Ishikawa (cell line): ENCODE measurements around the gene OR9A2.
A peak's percentile ranks its signal among the peaks of the same experiment; 100 is the strongest.

ENCODE experiments used
- CEBPB ChIP-seq: IDR thresholded peaks from 2 replicates; pipeline ENCODE4 v1.6.1; 2012
- CREB1 ChIP-seq: IDR thresholded peaks from 2 replicates; pipeline ENCODE4 v1.6.1; 2012; ENCODE audit warnings: low read depth
- EGR1 ChIP-seq: IDR thresholded peaks from 2 replicates; pipeline ENCODE4 v1.6.1; 2012
- EP300 ChIP-seq: IDR thresholded peaks from 2 replicates; pipeline ENCODE4 v1.6.1; 2012; ENCODE audit warnings: borderline replicate concordance
- FOXM1 ChIP-seq: IDR thresholded peaks from 2 replicates; pipeline ENCODE4 v1.6.1; 2012; ENCODE audit warnings: low read depth, borderline replicate concordance
- NFIC ChIP-seq: IDR thresholded peaks from 2 replicates; pipeline ENCODE4 v1.6.1; 2012
- RAD21 ChIP-seq: IDR thresholded peaks from 2 replicates; pipeline ENCODE4 v1.6.1; 2012; ENCODE audit warnings: low read depth
- TAF1 ChIP-seq: IDR thresholded peaks from 2 replicates; pipeline ENCODE4 v1.6.1; 2012; ENCODE audit warnings: low read depth, mild to moderate bottlenecking
- TCF12 ChIP-seq: IDR thresholded peaks from 2 replicates; pipeline ENCODE4 v1.6.1; 2012; ENCODE audit warnings: low read depth
- TEAD4 ChIP-seq: IDR thresholded peaks from 2 replicates; pipeline ENCODE4 v1.6.1; 2012
- USF1 ChIP-seq: IDR thresholded peaks from 2 replicates; pipeline ENCODE4 v1.6.1; 2012
- YY1 ChIP-seq: IDR thresholded peaks from 2 replicates; pipeline ENCODE4 v1.6.1; 2012; ENCODE audit warnings: low read depth
- ZBTB7A ChIP-seq: IDR thresholded peaks from 2 replicates; pipeline ENCODE4 v1.6.1; 2012; ENCODE audit warnings: low read depth
- TF ChIP-seq, protein P1 (sequence below): IDR thresholded peaks from 2 replicates; pipeline ENCODE4 v1.6.1; 2012
- TF ChIP-seq, protein P2 (sequence below): IDR thresholded peaks from 2 replicates; pipeline ENCODE4 v1.6.1; 2012; ENCODE audit warnings: low read depth, mild to moderate bottlenecking

The OR9A2 gene

DNA sequence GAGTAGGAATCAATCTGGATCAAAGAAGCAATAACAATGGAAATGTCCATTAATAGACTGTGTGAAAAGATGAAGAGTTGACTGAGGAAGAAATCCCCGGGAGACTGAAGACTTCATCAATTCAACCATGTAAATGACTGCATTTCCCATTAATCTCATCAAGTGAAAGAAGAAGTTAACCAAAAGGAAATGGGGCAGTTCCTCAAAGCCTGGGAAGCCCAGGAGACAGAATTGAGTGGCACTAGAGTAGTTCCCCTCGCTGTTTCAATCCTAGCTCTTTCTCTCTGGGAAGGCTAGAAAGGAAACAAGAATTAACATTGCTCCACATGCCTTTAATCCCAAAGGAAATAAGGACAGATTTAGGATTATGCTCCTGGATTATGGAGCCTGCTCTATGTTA, 20.4 kb upstream of the OR9A2 start:
- TF ChIP-seq NFIC (no peak), CEBPB (no peak), TAF1 (no peak), RAD21 (no peak), YY1 (no peak), EP300 (no peak), FOXM1 (no peak), USF1 (no peak), TCF12 (no peak), CREB1 (no peak), TEAD4 (no peak), ZBTB7A (no peak), EGR1 (no peak)
- TF ChIP-seq, protein P1, sequence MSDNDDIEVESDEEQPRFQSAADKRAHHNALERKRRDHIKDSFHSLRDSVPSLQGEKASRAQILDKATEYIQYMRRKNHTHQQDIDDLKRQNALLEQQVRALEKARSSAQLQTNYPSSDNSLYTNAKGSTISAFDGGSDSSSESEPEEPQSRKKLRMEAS, result no peak
- TF ChIP-seq, protein P2, sequence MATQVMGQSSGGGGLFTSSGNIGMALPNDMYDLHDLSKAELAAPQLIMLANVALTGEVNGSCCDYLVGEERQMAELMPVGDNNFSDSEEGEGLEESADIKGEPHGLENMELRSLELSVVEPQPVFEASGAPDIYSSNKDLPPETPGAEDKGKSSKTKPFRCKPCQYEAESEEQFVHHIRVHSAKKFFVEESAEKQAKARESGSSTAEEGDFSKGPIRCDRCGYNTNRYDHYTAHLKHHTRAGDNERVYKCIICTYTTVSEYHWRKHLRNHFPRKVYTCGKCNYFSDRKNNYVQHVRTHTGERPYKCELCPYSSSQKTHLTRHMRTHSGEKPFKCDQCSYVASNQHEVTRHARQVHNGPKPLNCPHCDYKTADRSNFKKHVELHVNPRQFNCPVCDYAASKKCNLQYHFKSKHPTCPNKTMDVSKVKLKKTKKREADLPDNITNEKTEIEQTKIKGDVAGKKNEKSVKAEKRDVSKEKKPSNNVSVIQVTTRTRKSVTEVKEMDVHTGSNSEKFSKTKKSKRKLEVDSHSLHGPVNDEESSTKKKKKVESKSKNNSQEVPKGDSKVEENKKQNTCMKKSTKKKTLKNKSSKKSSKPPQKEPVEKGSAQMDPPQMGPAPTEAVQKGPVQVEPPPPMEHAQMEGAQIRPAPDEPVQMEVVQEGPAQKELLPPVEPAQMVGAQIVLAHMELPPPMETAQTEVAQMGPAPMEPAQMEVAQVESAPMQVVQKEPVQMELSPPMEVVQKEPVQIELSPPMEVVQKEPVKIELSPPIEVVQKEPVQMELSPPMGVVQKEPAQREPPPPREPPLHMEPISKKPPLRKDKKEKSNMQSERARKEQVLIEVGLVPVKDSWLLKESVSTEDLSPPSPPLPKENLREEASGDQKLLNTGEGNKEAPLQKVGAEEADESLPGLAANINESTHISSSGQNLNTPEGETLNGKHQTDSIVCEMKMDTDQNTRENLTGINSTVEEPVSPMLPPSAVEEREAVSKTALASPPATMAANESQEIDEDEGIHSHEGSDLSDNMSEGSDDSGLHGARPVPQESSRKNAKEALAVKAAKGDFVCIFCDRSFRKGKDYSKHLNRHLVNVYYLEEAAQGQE, result no peak

DNA sequence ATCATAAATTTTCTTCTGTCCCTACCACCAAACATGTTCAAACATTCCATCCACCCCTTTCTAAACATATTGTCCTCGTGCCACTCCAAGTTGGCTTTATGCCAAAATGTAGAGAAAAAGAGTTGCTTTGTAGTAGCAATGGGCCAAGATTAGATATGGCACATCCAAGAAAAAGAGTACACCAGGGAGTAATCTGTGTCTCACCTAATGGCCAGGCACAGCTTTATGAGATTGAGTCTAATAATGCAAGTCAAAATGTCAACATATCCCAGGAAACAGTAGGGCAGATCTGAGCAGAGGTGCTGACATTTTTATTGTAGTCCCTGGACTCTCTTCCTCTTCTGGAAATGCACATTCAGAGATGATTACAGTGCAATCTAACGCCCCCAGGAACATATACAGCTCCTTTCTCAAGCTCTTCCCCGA, 19.5 kb upstream of the OR9A2 start:
- peak; percentile 38; the same call in 1 of the 2 replicates for TF ChIP-seq NFIC
- TF ChIP-seq CEBPB, result no peak
- TF ChIP-seq TEAD4, result no peak
- no peak for TF ChIP-seq YY1

- TF ChIP-seq YY1 (no peak), TAF1 (no peak), NFIC (no peak), ZBTB7A (no peak)
- TF ChIP-seq, protein P1, result no peak
These were observed 16.5 kb upstream of the OR9A2 start for GRCh38 chr7:143043391-143043790.

GRCh38 chr7:143042790-143043271, 15.9 kb upstream of the OR9A2 start:
- TF ChIP-seq TEAD4, result no peak

GRCh38 chr7:143042159-143042789, 15.3 kb upstream of the OR9A2 start:
- TF ChIP-seq USF1 (no peak), CREB1 (no peak), TAF1 (no peak), EP300 (no peak), EGR1 (no peak), ZBTB7A (no peak), TEAD4 (no peak), YY1 (no peak), FOXM1 (no peak), CEBPB (no peak), NFIC (no peak)

DNA sequence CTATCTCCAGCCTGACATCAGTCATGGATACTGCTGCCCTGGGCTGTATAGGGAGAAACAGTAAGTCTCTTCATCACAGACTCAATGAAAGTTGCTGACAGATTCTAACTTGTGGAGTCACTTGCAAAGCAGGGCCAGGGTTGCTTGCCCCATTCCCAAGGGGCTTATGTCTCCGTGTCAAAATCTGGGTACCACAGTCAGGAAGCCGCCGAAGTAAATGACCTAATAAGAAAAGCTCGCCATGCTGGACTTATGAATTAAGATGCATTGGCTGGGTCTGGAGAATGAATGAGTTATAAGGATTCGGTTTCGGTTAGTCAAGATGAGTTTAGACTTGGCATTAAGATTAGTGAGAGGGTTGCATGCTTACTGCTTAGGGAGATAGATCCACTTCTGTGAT, 14.4 kb upstream of the OR9A2 start:
- TF ChIP-seq YY1, result no peak
- TF ChIP-seq CREB1, result no peak
- TF ChIP-seq NFIC, result no peak
- TF ChIP-seq, protein P1, result no peak

GRCh38 chr7:143040209-143040715, 13.3 kb upstream of the OR9A2 start:
- TF ChIP-seq FOXM1, result no peak
- TF ChIP-seq, protein P2, result no peak
- TF ChIP-seq YY1, result no peak
- TF ChIP-seq NFIC, result no peak
- no peak for TF ChIP-seq CEBPB
- TF ChIP-seq USF1, result no peak
- TF ChIP-seq ZBTB7A, result no peak
- no peak for TF ChIP-seq TEAD4
- no peak for TF ChIP-seq TCF12
- TF ChIP-seq EGR1, result no peak
